Lower lobe of right lung (tissue), 2 donors: ENCODE measurements around the gene CHAC1. TPM values are rescaled to one million over a fixed set of nuclear protein-coding genes. Genes with fewer than 3 reads are reported as not detected.

Source experiments
- ATAC-seq, 2 donors: fragments of 200-7000 bp; cut with Tn5 transposase; one replicate each; pipeline ENCODE4 v1.9.1; 2020 to 2022; ENCODE audit warnings: mild to moderate bottlenecking in 2 of 2, moderate library complexity in 2 of 2
- DNase-seq: peaks from one replicate; pipeline ENCODE4 v3.0.0-alpha.2; 2020
- H3K27ac ChIP-seq: fragments of 200-600 bp; one replicate; pipeline ENCODE4 v1.8.0; 2022
- H3K27me3 ChIP-seq: fragments of 200-600 bp; one replicate; pipeline ENCODE4 v1.8.0; 2022; ENCODE audit warnings: low read depth
- H3K36me3 ChIP-seq: fragments of 200-600 bp; one replicate; pipeline ENCODE4 v1.8.0; 2022; ENCODE audit warnings: mild to moderate bottlenecking
- H3K4me1 ChIP-seq: fragments of 200-600 bp; one replicate; pipeline ENCODE4 v1.8.0; 2022
- H3K4me3 ChIP-seq: fragments of 200-600 bp; one replicate; pipeline ENCODE4 v1.8.0; 2022; ENCODE audit warnings: mild to moderate bottlenecking
- H3K9me3 ChIP-seq: fragments of 200-600 bp; one replicate; pipeline ENCODE4 v1.8.0; 2022
- intact Hi-C: fragments of 100-400 bp; cut with DNase I; formaldehyde crosslinking; loops from one replicate; pipeline ENCODE4 v1.11.0; 2022
- total RNA-seq: library from RNA; stranded (reverse); fragmentation: NEBNext Ultra II Directional; extraction: Animal tissue kit (Norgen Biotek cat#: 25700); gene quantifications from one replicate; pipeline ENCODE4 v1.2.1, GENCODE V29; 2021
- TF ChIP-seq, protein P1 (sequence below): fragments of 200-600 bp; IDR thresholded peaks from one replicate; pipeline ENCODE4 v1.8.0; 2022; ENCODE audit warnings: antibody characterized with exemption, mild to moderate bottlenecking
- donor health status: DM: no; HTN: yes; CAD: no; lungs with severe emphysema.

The CHAC1 gene
- total RNA-seq, 1 donor from 2014 or later: 1.8 TPM

DNA sequence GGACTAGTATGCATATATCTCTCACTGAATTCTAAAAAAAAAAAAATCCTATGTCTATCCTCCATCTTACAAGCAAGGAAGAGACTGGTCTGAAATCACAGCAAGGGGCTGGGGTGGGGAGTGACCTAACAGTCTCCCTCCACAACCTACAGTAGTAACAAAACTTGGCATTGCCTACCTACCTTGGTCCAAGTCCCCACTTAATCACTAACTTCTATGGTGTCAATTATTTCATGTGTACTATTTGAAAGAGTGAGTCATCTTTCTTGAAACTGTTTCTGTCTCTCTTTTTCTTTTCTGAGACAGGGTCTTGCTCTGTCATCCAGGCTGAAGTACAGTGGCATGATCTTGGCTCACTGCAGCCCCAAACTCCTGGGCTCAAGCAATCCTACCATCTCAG is 36.8 kb downstream of the CHAC1 start:
- Histone ChIP-seq H3K27ac (no peak overlapping the region), H3K4me3 (no peak overlapping the region), H3K9me3 (no peaks in the 10 kb centered on the region), H3K36me3 (peaks cover 78% of the 10 kb centered on the region), H3K4me1 (no peaks in the 10 kb centered on the region), H3K27me3 (no peaks in the 10 kb centered on the region)
- intact Hi-C loops: no loop called here
- DNase-seq (no peak), ATAC-seq (no peak)
- TF ChIP-seq, protein P1, sequence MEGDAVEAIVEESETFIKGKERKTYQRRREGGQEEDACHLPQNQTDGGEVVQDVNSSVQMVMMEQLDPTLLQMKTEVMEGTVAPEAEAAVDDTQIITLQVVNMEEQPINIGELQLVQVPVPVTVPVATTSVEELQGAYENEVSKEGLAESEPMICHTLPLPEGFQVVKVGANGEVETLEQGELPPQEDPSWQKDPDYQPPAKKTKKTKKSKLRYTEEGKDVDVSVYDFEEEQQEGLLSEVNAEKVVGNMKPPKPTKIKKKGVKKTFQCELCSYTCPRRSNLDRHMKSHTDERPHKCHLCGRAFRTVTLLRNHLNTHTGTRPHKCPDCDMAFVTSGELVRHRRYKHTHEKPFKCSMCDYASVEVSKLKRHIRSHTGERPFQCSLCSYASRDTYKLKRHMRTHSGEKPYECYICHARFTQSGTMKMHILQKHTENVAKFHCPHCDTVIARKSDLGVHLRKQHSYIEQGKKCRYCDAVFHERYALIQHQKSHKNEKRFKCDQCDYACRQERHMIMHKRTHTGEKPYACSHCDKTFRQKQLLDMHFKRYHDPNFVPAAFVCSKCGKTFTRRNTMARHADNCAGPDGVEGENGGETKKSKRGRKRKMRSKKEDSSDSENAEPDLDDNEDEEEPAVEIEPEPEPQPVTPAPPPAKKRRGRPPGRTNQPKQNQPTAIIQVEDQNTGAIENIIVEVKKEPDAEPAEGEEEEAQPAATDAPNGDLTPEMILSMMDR: no peak

DNA sequence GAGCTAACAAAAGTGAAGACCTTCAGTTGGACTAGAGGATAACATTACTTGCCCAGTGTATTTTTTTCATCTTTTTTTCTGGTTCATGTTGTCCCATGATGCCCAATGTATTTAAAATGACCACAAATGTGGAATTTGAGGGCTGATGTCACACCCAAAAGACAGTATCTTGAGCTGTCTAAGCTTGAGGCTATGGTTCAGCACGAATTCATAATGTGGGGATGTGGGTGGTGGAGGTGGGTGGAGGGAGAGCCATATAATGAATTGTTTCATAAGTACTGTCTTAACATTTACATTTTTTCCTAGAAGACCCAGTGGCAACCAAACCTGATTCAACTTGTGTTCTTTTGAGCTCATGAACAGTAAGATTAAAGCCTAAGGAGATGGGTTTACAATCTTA is 37.5 kb downstream of the CHAC1 start:
- Histone ChIP-seq H3K4me1 (no peaks in the 10 kb centered on the region), H3K27ac (no peak overlapping the region), H3K9me3 (no peaks in the 10 kb centered on the region), H3K4me3 (no peak overlapping the region), H3K36me3 (peaks cover 78% of the 10 kb centered on the region), H3K27me3 (no peaks in the 10 kb centered on the region)
- no peak for ATAC-seq
- intact Hi-C loops: no loop called here
- TF ChIP-seq, protein P1: no peak
- no peak for DNase-seq

DNA sequence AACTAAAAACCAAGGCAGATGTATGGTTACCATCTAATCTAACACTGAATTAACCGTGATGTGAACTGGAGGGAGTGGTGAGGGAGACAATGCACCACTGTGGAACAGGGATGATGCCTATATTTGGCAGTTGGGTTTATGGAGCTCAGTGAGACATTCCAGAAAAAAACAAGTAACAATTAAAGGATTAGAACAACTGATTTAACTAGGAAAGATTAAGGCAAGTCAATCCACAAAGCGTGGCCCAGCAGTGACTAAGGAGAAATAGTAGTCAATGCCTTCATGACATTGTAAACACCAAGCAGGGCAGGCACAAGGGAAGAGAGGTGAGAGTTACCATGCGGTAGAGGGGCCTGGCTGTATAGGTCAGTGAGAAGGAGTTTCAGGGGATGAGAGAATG is 38.1 kb downstream of the CHAC1 start:
- Histone ChIP-seq H3K27ac (no peak overlapping the region), H3K36me3 (peaks cover 78% of the 10 kb centered on the region), H3K9me3 (no peaks in the 10 kb centered on the region), H3K27me3 (no peaks in the 10 kb centered on the region), H3K4me3 (no peak overlapping the region), H3K4me1 (no peaks in the 10 kb centered on the region)
- intact Hi-C loops: no loop called here
- DNase-seq (no peak), ATAC-seq (no peak)
- TF ChIP-seq, protein P1: no peak

DNA sequence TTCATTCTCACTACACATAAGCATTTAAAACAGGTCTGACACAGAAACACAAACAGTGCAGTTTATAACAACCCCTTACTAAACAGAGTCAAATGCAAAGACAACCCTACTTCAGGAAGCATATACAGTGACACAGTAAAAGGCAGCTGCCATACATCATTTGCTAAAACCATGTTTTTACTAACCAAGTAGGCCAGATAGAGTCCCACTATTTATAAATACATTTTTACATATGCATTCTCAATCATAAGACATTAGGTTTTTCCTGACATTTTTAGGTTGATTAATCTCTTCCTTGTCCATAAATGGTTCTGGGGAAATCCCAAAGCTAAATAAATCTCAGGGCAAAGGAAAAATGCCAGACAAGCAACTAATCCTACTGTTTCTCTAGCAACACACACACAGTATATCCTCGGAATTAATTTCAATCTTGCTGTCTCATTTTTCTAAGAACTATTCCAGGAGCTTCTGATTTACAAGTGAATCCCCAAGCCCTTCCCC is 39.0 kb downstream of the CHAC1 start:
- DNase-seq: no peak

DNA sequence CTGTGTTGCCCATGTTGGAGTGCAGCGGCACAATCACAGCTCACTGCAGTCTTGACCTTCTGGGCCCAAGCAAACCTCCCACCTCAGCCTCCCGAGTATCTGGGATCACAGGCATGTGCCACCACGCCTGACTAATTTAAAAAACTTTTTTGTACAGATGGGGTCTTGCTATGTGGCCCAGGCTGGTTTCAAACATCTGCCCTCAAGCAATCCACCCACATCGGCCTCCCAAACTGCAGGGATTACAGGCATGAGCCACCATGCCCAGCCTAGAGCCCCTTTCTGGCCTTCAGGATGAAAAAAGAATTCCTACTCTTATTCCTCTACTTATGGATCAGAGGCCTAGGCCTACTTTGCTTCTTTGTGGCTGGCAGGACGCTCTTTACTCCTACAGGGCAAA is 39.6 kb downstream of the CHAC1 start:
- TF ChIP-seq, protein P1: no peak
- Histone ChIP-seq H3K4me3 (no peak overlapping the region), H3K36me3 (peaks cover 78% of the 10 kb centered on the region), H3K27me3 (no peaks in the 10 kb centered on the region), H3K27ac (no peak overlapping the region), H3K4me1 (no peaks in the 10 kb centered on the region), H3K9me3 (no peaks in the 10 kb centered on the region)
- DNase-seq (no peak), ATAC-seq (no peak)
- intact Hi-C loops: no loop called here

More for the DNA sequence above, 39.0 kb downstream of the CHAC1 start:
- peaks cover 78% of the 10 kb centered on the region for H3K36me3 ChIP-seq
- H3K9me3 ChIP-seq: no peaks in the 10 kb centered on the region
- ATAC-seq: no peak
- H3K4me1 ChIP-seq: no peaks in the 10 kb centered on the region
- intact Hi-C loops: no loop called here
- no peak overlapping the region for H3K4me3 ChIP-seq
- no peak overlapping the region for H3K27ac ChIP-seq
- H3K27me3 ChIP-seq: no peaks in the 10 kb centered on the region
- TF ChIP-seq, protein P1: no peak

DNA sequence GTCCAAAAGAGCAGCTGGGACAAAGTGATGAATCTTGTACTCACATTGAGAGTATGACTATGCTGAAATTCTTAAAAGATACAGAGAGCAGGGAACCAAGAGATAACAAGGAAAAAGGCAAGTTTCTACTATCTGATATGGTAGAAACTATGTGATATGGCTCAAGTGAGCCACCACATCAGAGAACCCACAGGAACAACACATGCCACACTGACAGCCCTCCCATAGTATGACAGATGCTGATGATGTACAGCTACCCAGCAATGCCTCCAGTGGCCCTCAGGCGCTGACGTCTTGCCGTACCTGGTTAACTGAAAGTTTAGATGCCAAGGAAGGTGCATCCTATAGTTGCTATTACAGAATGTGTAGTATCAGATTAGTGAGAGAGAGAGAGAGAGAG is 42.4 kb downstream of the CHAC1 start:
- Histone ChIP-seq H3K27ac (no peak overlapping the region), H3K36me3 (peaks cover 80% of the 10 kb centered on the region), H3K4me3 (no peak overlapping the region), H3K9me3 (no peaks in the 10 kb centered on the region), H3K27me3 (no peaks in the 10 kb centered on the region), H3K4me1 (no peaks in the 10 kb centered on the region)
- no peak for DNase-seq
- TF ChIP-seq, protein P1: no peak
- intact Hi-C loops: no loop called here
- no peak for ATAC-seq
